PC-9 (cell line): ENCODE data around the gene ERI3.

Experiments used
- EZH2 ChIP-seq: fragments of 200-600 bp; sonication (generic); IDR thresholded peaks from 2 replicates; pipeline ENCODE4 v1.8.0; 2017; ENCODE audit warnings: antibody characterized with exemption, low read depth
- TF ChIP-seq, protein P1 (sequence below): fragments of 200-600 bp; sonication (generic); conservative IDR thresholded peaks from 2 replicates; pipeline ENCODE4 v1.6.1; 2017; ENCODE audit warnings: mixed run types, antibody characterized with exemption, mild to moderate bottlenecking, moderate library complexity

DNA sequence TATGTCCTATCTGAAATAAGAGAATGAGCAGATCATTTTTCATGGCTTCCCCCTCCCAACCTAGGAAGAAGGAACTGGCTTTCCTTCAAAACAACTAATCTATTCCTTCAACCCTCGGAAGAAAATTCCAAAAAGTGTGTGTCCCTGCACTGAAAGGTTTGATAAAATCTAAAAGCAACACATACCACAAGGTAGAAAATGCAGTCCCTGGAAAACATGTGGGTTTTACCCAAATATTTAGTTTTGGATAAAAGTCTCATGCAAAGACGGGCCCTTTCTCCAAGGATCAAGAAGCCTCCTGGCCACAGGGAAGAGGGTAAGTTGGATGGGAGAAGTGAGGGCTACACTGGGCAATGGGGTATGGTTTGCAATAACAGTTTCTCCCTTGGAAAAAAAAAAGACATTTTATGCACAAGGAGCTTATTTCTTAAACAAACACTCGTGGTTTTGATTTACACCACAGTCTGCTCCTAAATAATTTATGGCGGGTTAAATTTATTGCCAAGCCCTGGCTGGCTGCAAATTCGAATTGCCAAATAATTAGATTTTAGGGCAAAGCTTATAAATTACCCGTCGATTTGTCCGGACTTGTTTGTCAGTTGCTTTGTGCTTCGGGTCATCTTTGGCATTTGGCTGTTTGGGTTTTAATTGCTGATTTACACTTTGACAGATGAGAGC is 28.9 kb downstream of the ERI3 start:
- TF ChIP-seq, protein P1, sequence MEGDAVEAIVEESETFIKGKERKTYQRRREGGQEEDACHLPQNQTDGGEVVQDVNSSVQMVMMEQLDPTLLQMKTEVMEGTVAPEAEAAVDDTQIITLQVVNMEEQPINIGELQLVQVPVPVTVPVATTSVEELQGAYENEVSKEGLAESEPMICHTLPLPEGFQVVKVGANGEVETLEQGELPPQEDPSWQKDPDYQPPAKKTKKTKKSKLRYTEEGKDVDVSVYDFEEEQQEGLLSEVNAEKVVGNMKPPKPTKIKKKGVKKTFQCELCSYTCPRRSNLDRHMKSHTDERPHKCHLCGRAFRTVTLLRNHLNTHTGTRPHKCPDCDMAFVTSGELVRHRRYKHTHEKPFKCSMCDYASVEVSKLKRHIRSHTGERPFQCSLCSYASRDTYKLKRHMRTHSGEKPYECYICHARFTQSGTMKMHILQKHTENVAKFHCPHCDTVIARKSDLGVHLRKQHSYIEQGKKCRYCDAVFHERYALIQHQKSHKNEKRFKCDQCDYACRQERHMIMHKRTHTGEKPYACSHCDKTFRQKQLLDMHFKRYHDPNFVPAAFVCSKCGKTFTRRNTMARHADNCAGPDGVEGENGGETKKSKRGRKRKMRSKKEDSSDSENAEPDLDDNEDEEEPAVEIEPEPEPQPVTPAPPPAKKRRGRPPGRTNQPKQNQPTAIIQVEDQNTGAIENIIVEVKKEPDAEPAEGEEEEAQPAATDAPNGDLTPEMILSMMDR, result no peak
- TF ChIP-seq EZH2, result no peak
